ENCODE results near the gene PLCH2.

Gene PLCH2

GRCh38 chr1:2516946-2517345, 40.9 kb downstream of the PLCH2 start:
- no peak overlapping the region for H3K9ac ChIP-seq (ENCODE audit: low read length)
- TF ChIP-seq EZH2phosphoT487 (conservative IDR thresholded peaks at IDR 0.05; ENCODE audit: low read length) (no peak), CTCF (IDR thresholded peaks at IDR 0.05; ENCODE audit: insufficient read depth, low read length, poor library complexity, severe bottlenecking) (no peak)
- no peaks in the 10 kb centered on the region for H4K20me1 ChIP-seq (ENCODE audit: low read depth, low read length)
- no peak overlapping the region for H3K4me2 ChIP-seq (ENCODE audit: low read depth, low read length, poor library complexity, severe bottlenecking)
- no peaks in the 10 kb centered on the region for H3K79me2 ChIP-seq (ENCODE audit: insufficient read depth, low read length)
- H3K4me3 ChIP-seq (ENCODE audit: insufficient read depth, low read length, poor library complexity, severe bottlenecking), result no peak overlapping the region
- H3K36me3 ChIP-seq (ENCODE audit: low read length), result no peaks in the 10 kb centered on the region
- no peak overlapping the region for H2AFZ ChIP-seq (ENCODE audit: low read depth, low read length, severe bottlenecking)
- H3K9me2 ChIP-seq (replicated peaks; ENCODE audit: insufficient read depth, low read length), result no peaks in the 10 kb centered on the region
- H3K27ac ChIP-seq (ENCODE audit: low read depth, low read length), result no peak overlapping the region
- H3K27me3 ChIP-seq (ENCODE audit: low read length), result no peaks in the 10 kb centered on the region
- H3F3A ChIP-seq (ENCODE audit: insufficient read depth), result no peaks in the 10 kb centered on the region
- H3K9me3 ChIP-seq (ENCODE audit: insufficient read depth, low read length), result no peaks in the 10 kb centered on the region

- no peaks in the 10 kb centered on the region for H3F3A ChIP-seq (ENCODE audit: insufficient read depth)
- no peaks in the 10 kb centered on the region for H3K36me3 ChIP-seq (ENCODE audit: low read length)
- H3K9ac ChIP-seq (ENCODE audit: low read length), result no peak overlapping the region
- no peak overlapping the region for H3K4me2 ChIP-seq (ENCODE audit: low read depth, low read length, poor library complexity, severe bottlenecking)
- H2AFZ ChIP-seq (ENCODE audit: low read depth, low read length, severe bottlenecking), result no peak overlapping the region
- no peaks in the 10 kb centered on the region for H3K9me3 ChIP-seq (ENCODE audit: insufficient read depth, low read length)
- no peaks in the 10 kb centered on the region for H3K9me2 ChIP-seq (replicated peaks; ENCODE audit: insufficient read depth, low read length)
- no peaks in the 10 kb centered on the region for H4K20me1 ChIP-seq (ENCODE audit: low read depth, low read length)
- TF ChIP-seq EZH2phosphoT487 (conservative IDR thresholded peaks at IDR 0.05; ENCODE audit: low read length) (no peak), CTCF (IDR thresholded peaks at IDR 0.05; ENCODE audit: insufficient read depth, low read length, poor library complexity, severe bottlenecking) (no peak)
- H3K27me3 ChIP-seq (ENCODE audit: low read length), result no peaks in the 10 kb centered on the region
- no peak overlapping the region for H3K4me3 ChIP-seq (ENCODE audit: insufficient read depth, low read length, poor library complexity, severe bottlenecking)
- no peak overlapping the region for H3K27ac ChIP-seq (ENCODE audit: low read depth, low read length)
- peaks cover 9% of the 10 kb centered on the region for H3K79me2 ChIP-seq (ENCODE audit: insufficient read depth, low read length)
Measured at GRCh38 chr1:2517966-2518365, 41.9 kb downstream of the PLCH2 start.

GRCh38 chr1:2518528-2518927, 42.4 kb downstream of the PLCH2 start:
- H3K27ac ChIP-seq (ENCODE audit: low read depth, low read length), result no peak overlapping the region
- no peaks in the 10 kb centered on the region for H4K20me1 ChIP-seq (ENCODE audit: low read depth, low read length)
- no peak overlapping the region for H3K9ac ChIP-seq (ENCODE audit: low read length)
- no peaks in the 10 kb centered on the region for H3K9me2 ChIP-seq (replicated peaks; ENCODE audit: insufficient read depth, low read length)
- H3F3A ChIP-seq (ENCODE audit: insufficient read depth), result no peaks in the 10 kb centered on the region
- no peaks in the 10 kb centered on the region for H3K36me3 ChIP-seq (ENCODE audit: low read length)
- H3K4me3 ChIP-seq (ENCODE audit: insufficient read depth, low read length, poor library complexity, severe bottlenecking), result no peak overlapping the region
- no peaks in the 10 kb centered on the region for H3K9me3 ChIP-seq (ENCODE audit: insufficient read depth, low read length)
- peaks cover 14% of the 10 kb centered on the region for H3K79me2 ChIP-seq (ENCODE audit: insufficient read depth, low read length)
- TF ChIP-seq CTCF (IDR thresholded peaks at IDR 0.05; ENCODE audit: insufficient read depth, low read length, poor library complexity, severe bottlenecking) (no peak), EZH2phosphoT487 (conservative IDR thresholded peaks at IDR 0.05; ENCODE audit: low read length) (no peak)
- H3K4me2 ChIP-seq (ENCODE audit: low read depth, low read length, poor library complexity, severe bottlenecking), result no peak overlapping the region
- no peak overlapping the region for H2AFZ ChIP-seq (ENCODE audit: low read depth, low read length, severe bottlenecking)
- no peaks in the 10 kb centered on the region for H3K27me3 ChIP-seq (ENCODE audit: low read length)
